HL-60/S4 treated with phorbol 12-myristate 13-acetate at 8.2 ng/mL for 4 days and 3 days (cell line): Measurements from ENCODE around the gene LMX1A.

ENCODE experiments used
- in situ Hi-C: fragments of 300-500 bp; cut with MboI; formaldehyde crosslinking; loops from 2 replicates; pipeline ENCODE4 v1.15.0; 2022; ENCODE audit warnings: low sequenced_read_pairs

The LMX1A gene

GRCh38 chr1:165355977-165356811 is at the start of gene LMX1A:
TSS of gene LMX1A (minus strand) at chr1:165356715. CDS start at chr1:165355559, 1,156 bp downstream.
- in situ Hi-C loops = no loop called here

GRCh38 chr1:165403835-165404482 is 47.4 kb upstream of the LMX1A start:
- in situ Hi-C loops = no loop called here

GRCh38 chr1:165402517-165403111 is 46.1 kb upstream of the LMX1A start:
- in situ Hi-C loops = no loop called here

- in situ Hi-C loops = loop anchor here (25.0 kb wide), 1 partner anchor 514 kb away; no protein-coding TSS in a partner anchor
Observed at GRCh38 chr1:165397944-165398343, 41.4 kb upstream of the LMX1A start.

GRCh38 chr1:165395901-165396300 is 39.4 kb upstream of the LMX1A start:
- in situ Hi-C loops = loop anchor here (25.0 kb wide), 1 partner anchor 516 kb away; no protein-coding TSS in a partner anchor

GRCh38 chr1:165395478-165395877 is 39.0 kb upstream of the LMX1A start:
- in situ Hi-C loops = loop anchor here (25.0 kb wide), 1 partner anchor 517 kb away; no protein-coding TSS in a partner anchor

GRCh38 chr1:165392634-165393571 is 36.4 kb upstream of the LMX1A start:
- in situ Hi-C loops = loop anchor here (5.0 to 25.0 kb wide), 2 partner anchors 199 to 519 kb away; no protein-coding TSS in a partner anchor

- in situ Hi-C loops = loop anchor here (5.0 to 25.0 kb wide), 2 partner anchors 203 to 523 kb away; no protein-coding TSS in a partner anchor
Observed at GRCh38 chr1:165389609-165390008, 33.1 kb upstream of the LMX1A start.

GRCh38 chr1:165387961-165388360 is 31.4 kb upstream of the LMX1A start:
- in situ Hi-C loops = loop anchor here (25.0 kb wide), 1 partner anchor 524 kb away; no protein-coding TSS in a partner anchor

GRCh38 chr1:165387505-165387904 is 31.0 kb upstream of the LMX1A start:
- in situ Hi-C loops = loop anchor here (25.0 kb wide), 1 partner anchor 525 kb away; no protein-coding TSS in a partner anchor

- in situ Hi-C loops = loop anchor here (25.0 kb wide), 1 partner anchor 528 kb away; no protein-coding TSS in a partner anchor
Observed at GRCh38 chr1:165383599-165384405, 27.3 kb upstream of the LMX1A start.

- in situ Hi-C loops = loop anchor here (25.0 kb wide), 1 partner anchor 529 kb away; no protein-coding TSS in a partner anchor
Observed at GRCh38 chr1:165383067-165383466, 26.6 kb upstream of the LMX1A start.

- in situ Hi-C loops = loop anchor here (25.0 kb wide), 1 partner anchor 530 kb away; no protein-coding TSS in a partner anchor
Observed at GRCh38 chr1:165381745-165382505, 25.4 kb upstream of the LMX1A start.

GRCh38 chr1:165376811-165377311 is 20.3 kb upstream of the LMX1A start:
- in situ Hi-C loops = loop anchor here (25.0 kb wide), 1 partner anchor 535 kb away; no protein-coding TSS in a partner anchor

GRCh38 chr1:165376041-165376810 is 19.7 kb upstream of the LMX1A start:
- in situ Hi-C loops = loop anchor here (25.0 kb wide), 1 partner anchor 536 kb away; no protein-coding TSS in a partner anchor

- in situ Hi-C loops = loop anchor here (25.0 kb wide), 1 partner anchor 537 kb away; no protein-coding TSS in a partner anchor
Observed at GRCh38 chr1:165375623-165376022, 19.1 kb upstream of the LMX1A start.

GRCh38 chr1:165371588-165372225 is 15.2 kb upstream of the LMX1A start:
- in situ Hi-C loops = no loop called here
